CD4-positive, alpha-beta T cell (primary cell): ENCODE measurements around the gene FCHSD1. TPM values are rescaled to one million over a fixed set of nuclear protein-coding genes. Genes with fewer than 3 reads are reported as not detected.

ENCODE experiments used
- ATAC-seq: fragments of 200-7000 bp; cut with Tn5 transposase; one replicate; pipeline ENCODE4 v1.10.0; 2022; ENCODE audit warnings: mild to moderate bottlenecking; ENCODE audit not compliant: poor library complexity
- CTCF ChIA-PET: fragments of 350-600 bp; sonication (Branson Sonifier 250); formaldehyde crosslinking; loops from one replicate; lab custom pipeline; 2021; ENCODE audit warnings: antibody characterized with exemption, inconsistent platforms; lab: Charles Lee
- POLR2A ChIA-PET: fragments of 350-600 bp; sonication (Branson Sonifier 250); formaldehyde crosslinking; loops from one replicate; lab custom pipeline; 2021; ENCODE audit warnings: antibody characterized with exemption, inconsistent platforms; lab: Charles Lee
- DNase-seq, 14 experiments: peaks; one replicate each; pipeline ENCODE4 v3.0.0-alpha.2; 2013 to 2020; ENCODE audit warnings: mixed read lengths in 2 of 14
- H3K27ac ChIP-seq, 2 donors: one replicate each; pipeline versions ENCODE4 v1.5.1 to v1.7.0; 2013; ENCODE audit warnings: low read length in 2 of 2, low read depth in 1 of 2, mild to moderate bottlenecking in 1 of 2
- H3K27me3 ChIP-seq, 2 experiments: 1 replicate in 1 of 2; 2 replicates in 1 of 2; pipeline versions ENCODE4 v1.6.1 to v1.7.0; 2013; ENCODE audit warnings: low read length in 2 of 2, control low read depth in 1 of 2, mild to moderate bottlenecking in 1 of 2, moderate library complexity in 1 of 2; ENCODE audit not compliant: insufficient read depth in 2 of 2, control insufficient read depth in 1 of 2
- H3K36me3 ChIP-seq: one replicate; pipeline ENCODE4 v1.6.1; 2013; ENCODE audit warnings: low read length, control low read depth; ENCODE audit not compliant: insufficient read depth
- H3K4me1 ChIP-seq: one replicate; pipeline ENCODE4 v1.6.1; 2013; ENCODE audit warnings: low read length, control low read depth; ENCODE audit not compliant: insufficient read depth
- H3K4me3 ChIP-seq: one replicate; pipeline ENCODE4 v1.5.1; 2013; ENCODE audit warnings: mild to moderate bottlenecking, low read length, moderate library complexity
- H3K9me3 ChIP-seq, 2 experiments: 1 replicate in 1 of 2; 2 replicates in 1 of 2; pipeline versions ENCODE4 v1.6.1 to v1.7.0; 2013; ENCODE audit warnings: low read length in 2 of 2, mild to moderate bottlenecking in 2 of 2, control low read depth in 1 of 2, moderate library complexity in 1 of 2; ENCODE audit not compliant: control insufficient read depth in 1 of 2, insufficient read depth in 1 of 2
- H3K27ac Mint-ChIP-seq: one replicate; pipeline ENCODE4 v1.8.0; 2020; ENCODE audit warnings: mixed read lengths
- H3K27me3 Mint-ChIP-seq: one replicate; pipeline ENCODE4 v1.8.0; 2021; ENCODE audit warnings: mixed read lengths
- H3K36me3 Mint-ChIP-seq: one replicate; pipeline ENCODE4 v1.8.0; 2021; ENCODE audit warnings: low read depth, mixed read lengths
- H3K4me1 Mint-ChIP-seq: one replicate; pipeline ENCODE4 v1.8.0; 2021; ENCODE audit warnings: low read depth, mixed read lengths
- H3K4me3 Mint-ChIP-seq: one replicate; pipeline ENCODE4 v1.8.0; 2020; ENCODE audit warnings: mild to moderate bottlenecking, mixed read lengths
- H3K9me3 Mint-ChIP-seq: one replicate; pipeline ENCODE4 v1.8.0; 2020; ENCODE audit warnings: mixed read lengths
- CTCF ChIP-seq: fragments of 200-600 bp; IDR thresholded peaks from one replicate; pipeline ENCODE4 v1.8.0; 2022; ENCODE audit warnings: antibody characterized with exemption, mild to moderate bottlenecking
- intact Hi-C, 2 experiments: fragments of 100-400 bp; cut with DNase I in 1 of 2; cut with micrococcal nuclease in 1 of 2; formaldehyde crosslinking; loops; one replicate each; pipeline versions ENCODE4 v1.15.1 to v1.9.0; 2023 to 2025; cut with DNase I, micrococcal nuclease
- total RNA-seq, 174 experiments: library from RNA in 2 of 174; stranded (reverse) in 2 of 174; gene quantifications; one replicate each; pipeline ENCODE4 v1.2.3 and lab custom pipeline; 2021 to 2026

FCHSD1 gene
- total RNA-seq, 2 experiments from 2014 or later: 79.8 to 86.8 TPM

GRCh38 chr5:141655020-141655419 lies 3.8 kb upstream of the FCHSD1 start:
- no peak overlapping the region for H3K4me3 ChIP-seq
- H3K9me3 Mint-ChIP-seq: no peaks in the 10 kb centered on the region
- H3K4me1 Mint-ChIP-seq: peaks cover 27% of the 10 kb centered on the region
- no peak overlapping the region for H3K4me3 Mint-ChIP-seq
- ATAC-seq (no peak), DNase-seq (peak in 1 of 14 experiments; percentile 7)
- H3K36me3 Mint-ChIP-seq: peaks cover 2% of the 10 kb centered on the region
- peaks cover 21% of the 10 kb centered on the region for H3K4me1 ChIP-seq
- no peaks in the 10 kb centered on the region for H3K27me3 ChIP-seq
- H3K27ac Mint-ChIP-seq: no peak overlapping the region
- peaks cover 0 to 5% of the 10 kb centered on the region in 2 experiments for H3K9me3 ChIP-seq
- H3K36me3 ChIP-seq: no peaks in the 10 kb centered on the region
- H3K27ac ChIP-seq: no peak overlapping the region
- peaks cover 6% of the 10 kb centered on the region for H3K27me3 Mint-ChIP-seq
- no peak for TF ChIP-seq CTCF
- POLR2A ChIA-PET: no interaction called here
- CTCF ChIA-PET: no interaction called here
- intact Hi-C loops: no loop called here

- no peak for ATAC-seq
- DNase-seq: peak in 1 of 14 experiments; percentile 6
- intact Hi-C loops: no loop called here
- peaks cover 32% of the 10 kb centered on the region for H3K4me1 Mint-ChIP-seq
- H3K27me3 Mint-ChIP-seq: peaks cover 6% of the 10 kb centered on the region
- Histone ChIP-seq H3K36me3 (no peaks in the 10 kb centered on the region), H3K4me3 (no peak overlapping the region), H3K27me3 (no peaks in the 10 kb centered on the region), H3K4me1 (peaks cover 27% of the 10 kb centered on the region), H3K9me3 (no peaks in the 10 kb centered on the region), H3K27ac (no peak overlapping the region)
- no peaks in the 10 kb centered on the region for H3K9me3 Mint-ChIP-seq
- H3K27ac Mint-ChIP-seq: no peak overlapping the region
- TF ChIP-seq CTCF: no peak
- H3K4me3 Mint-ChIP-seq: no peak overlapping the region
- ChIA-PET POLR2A (no interaction called here), CTCF (no interaction called here)
- peaks cover 7% of the 10 kb centered on the region for H3K36me3 Mint-ChIP-seq
Observed at GRCh38 chr5:141654298-141654697, 3.1 kb upstream of the FCHSD1 start.

GRCh38 chr5:141651728-141652105 lies 499 bp upstream of the FCHSD1 start:
- H3K27ac Mint-ChIP-seq: peak overlapping the region; percentile 54
- Histone ChIP-seq H3K4me3 (peak overlapping the region; percentile 86), H3K27me3 (no peaks in the 10 kb centered on the region), H3K9me3 (no peaks in the 10 kb centered on the region), H3K27ac (peak overlapping the region; percentile 26 to 83), H3K36me3 (peaks cover 16% of the 10 kb centered on the region), H3K4me1 (peaks cover 28% of the 10 kb centered on the region)
- intact Hi-C loops: no loop called here
- H3K36me3 Mint-ChIP-seq: peaks cover 23% of the 10 kb centered on the region
- CTCF ChIA-PET: interaction anchor here (0.9 to 1.8 kb wide), 5 partner anchors 9 to 88 kb away, joined by 3 to 6 read pairs (median 4); partner anchors contain the start of gene DIAPH1
- DNase-seq (no peak), ATAC-seq (no peak)
- POLR2A ChIA-PET: interaction anchor here (1.1 to 2.4 kb wide), 14 partner anchors 9 to 317 kb away, joined by 3 to 73 read pairs (median 9); partner anchors contain the start of genes ARAP3, DELE1, DIAPH1 and HDAC3
- TF ChIP-seq CTCF: no peak
- H3K4me3 Mint-ChIP-seq: peak overlapping the region; percentile 86
- H3K9me3 Mint-ChIP-seq: no peaks in the 10 kb centered on the region
- H3K27me3 Mint-ChIP-seq: peaks cover 6% of the 10 kb centered on the region
- H3K4me1 Mint-ChIP-seq: peaks cover 38% of the 10 kb centered on the region
